Measurements from ENCODE around the gene RPL13. TPM values are rescaled to one million over a fixed set of nuclear protein-coding genes. Genes with fewer than 3 reads are reported as not detected.

The RPL13 gene
- total RNA-seq, 4 donors from 2014 or later, result 3,190 to 3,814 (median 3,321) TPM

- Histone ChIP-seq H3K4me1 (peaks cover 0 to 13% (median 7%) of the 10 kb centered on the region in 4 donors), H3K4me3 (no peak overlapping the region), H3K9me3 (no peaks in the 10 kb centered on the region), H3K27ac (no peak overlapping the region), H3K36me3 (no peaks in the 10 kb centered on the region), H3K27me3 (peaks cover 83% of the 10 kb centered on the region)
- WGBS, 2 donors (ENCODE audit: low coverage in 1 of 2), result 81% methylated on average over 20 of the region's 20 CpGs; no CpG with 5 or more reads in 1 of the 2 donors
- in situ Hi-C loops (cut with MboI; ENCODE audit: low pct_ligation_motif_present in 1 of 4, low pct_unique_long_range_greater_than_20kb in 1 of 4, low sequenced_read_pairs in 3 of 4), result no loop called here
- intact Hi-C loops (cut with DNase I; ENCODE audit: low total_unique reads), result no loop called here
- TF ChIP-seq EP300 (IDR thresholded peaks at IDR 0.05; ENCODE audit: low read depth), result no peak
- no peak for DNase-seq
Observed at GRCh38 chr16:89612415-89613166, 52.1 kb downstream of the RPL13 start.

GRCh38 chr16:89613231-89613953 lies 52.9 kb downstream of the RPL13 start, which contains the start of gene DPEP1:
DPEP1 (plus strand) TSS chr16:89613642; CDS start chr16:89630411, 16,769 bp downstream.
- DNase-seq, result no peak
- in situ Hi-C loops (cut with MboI; ENCODE audit: low pct_ligation_motif_present in 1 of 4, low pct_unique_long_range_greater_than_20kb in 1 of 4, low sequenced_read_pairs in 3 of 4), result no loop called here
- H3K4me1 ChIP-seq, result peaks cover 0 to 7% (median 4%) of the 10 kb centered on the region in 4 donors
- no peak within 1 kb of the TSS for H3K27ac ChIP-seq
- WGBS, 2 donors (ENCODE audit: low coverage in 1 of 2), result 38 to 59% methylated on average over 2 to 19 of the region's 19 CpGs
- no peak within 1 kb of the TSS for H3K4me3 ChIP-seq
- TF ChIP-seq POLR2A (IDR thresholded peaks at IDR 0.05) (no peak), POLR2AphosphoS5 (IDR thresholded peaks at IDR 0.05) (no peak), EP300 (IDR thresholded peaks at IDR 0.05; ENCODE audit: low read depth) (no peak), CTCF (IDR thresholded peaks at IDR 0.05) (no peak)
- intact Hi-C loops (cut with DNase I; ENCODE audit: low total_unique reads), result no loop called here
- H3K9me3 ChIP-seq, result no peaks in the 10 kb centered on the region
- peaks cover 84% of the 10 kb centered on the region for H3K27me3 ChIP-seq
- no peaks in the 10 kb centered on the region for H3K36me3 ChIP-seq

DNA sequence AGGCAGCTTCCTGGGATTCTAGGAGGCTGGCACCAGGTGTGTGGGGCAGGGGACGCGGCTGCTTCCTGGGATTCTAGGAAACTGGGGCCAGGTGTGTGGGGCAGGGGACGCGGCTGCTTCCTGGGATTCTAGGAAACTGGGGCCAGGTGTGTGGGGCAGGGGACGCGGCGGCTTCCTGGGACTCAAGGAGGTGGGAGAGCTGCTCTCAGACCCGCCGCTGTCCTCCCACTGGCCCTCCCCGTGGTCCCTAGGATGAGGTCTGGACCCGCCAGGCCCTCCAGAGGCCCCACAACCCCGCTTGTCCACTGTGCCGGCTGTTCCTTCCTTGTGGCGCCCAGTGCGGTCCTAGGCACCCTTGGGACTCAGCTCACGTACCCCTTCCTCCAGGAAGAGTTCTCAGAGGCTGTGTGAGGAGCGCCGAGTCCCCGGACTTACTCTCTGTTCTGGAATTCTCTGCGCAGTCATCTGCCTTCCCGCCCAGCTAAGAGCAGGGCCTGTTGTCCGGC lies 53.5 kb downstream of the RPL13 start:
- no peak for DNase-seq

More for the DNA sequence above, 53.5 kb downstream of the RPL13 start:
- Histone ChIP-seq H3K9me3 (no peaks in the 10 kb centered on the region), H3K4me3 (no peak overlapping the region), H3K36me3 (no peaks in the 10 kb centered on the region), H3K27ac (no peak overlapping the region), H3K4me1 (peaks cover 0 to 3% (median under 1%) of the 10 kb centered on the region in 4 donors), H3K27me3 (peaks cover 80% of the 10 kb centered on the region)
- no peak for TF ChIP-seq POLR2AphosphoS5 (IDR thresholded peaks at IDR 0.05)
- no peak for TF ChIP-seq CTCF (IDR thresholded peaks at IDR 0.05)
- no peak for TF ChIP-seq POLR2A (IDR thresholded peaks at IDR 0.05)
- TF ChIP-seq EP300 (IDR thresholded peaks at IDR 0.05; ENCODE audit: low read depth), result no peak
- in situ Hi-C loops (cut with MboI; ENCODE audit: low pct_ligation_motif_present in 1 of 4, low pct_unique_long_range_greater_than_20kb in 1 of 4, low sequenced_read_pairs in 3 of 4) (no loop called here), intact Hi-C loops (cut with DNase I; ENCODE audit: low total_unique reads) (no loop called here)
- WGBS, 2 donors (ENCODE audit: low coverage in 1 of 2), result 92% methylated on average over 21 of the region's 22 CpGs; no CpG with 5 or more reads in 1 of the 2 donors

Small RNAs within 50 kb of the gene (small RNA-seq; reads per million reads assigned to genes)
- gene SNORD68, result 0 reads per million in 4 donors

Other genes with a start within 250 kb of the RPL13 start
- gene ANKRD11, start 70.1 kb upstream of the RPL13 start, total RNA-seq, result 100 to 1,000 TPM; 109 to 281 (median 142) TPM
- gene SPG7, start 52.3 kb upstream of the RPL13 start, total RNA-seq, result 100 to 1,000 TPM; 168 to 408 (median 285) TPM
- 1 to 10 TPM in 1 of 4 donors, under 1 TPM in 2, not detected in 1; 0.41 to 5.0 (median 0.79) TPM for gene CPNE7, start 15.1 kb downstream of the RPL13 start, total RNA-seq
- 1 to 10 TPM in 3 of 4 donors, not detected in 1; 1.3 to 4.0 (median 1.4) TPM for gene DPEP1, start 53.0 kb downstream of the RPL13 start, total RNA-seq
- gene CHMP1A, start 97.0 kb downstream of the RPL13 start, total RNA-seq, result 100 to 1,000 TPM; 131 to 184 (median 144) TPM
- 10 to 100 TPM in 1 of 4 donors, 1 to 10 TPM in 3; 4.4 to 10.1 (median 7.4) TPM for gene SPATA33, start 97.2 kb downstream of the RPL13 start, total RNA-seq
- 100 to 1,000 TPM in 1 of 4 donors, 10 to 100 TPM in 3; 69.6 to 304 (median 74.2) TPM for gene CDK10, start 126.0 kb downstream of the RPL13 start, total RNA-seq
- 10 to 100 TPM; 30.8 to 83.0 (median 60.6) TPM for gene SPATA2L, start 141.0 kb downstream of the RPL13 start, total RNA-seq
- gene VPS9D1, start 160.2 kb downstream of the RPL13 start, total RNA-seq, result 10 to 100 TPM; 13.1 to 54.6 (median 18.8) TPM
- gene ZNF276, start 160.9 kb downstream of the RPL13 start, total RNA-seq, result 100 to 1,000 TPM in 2 of 4 donors, 10 to 100 TPM in 2; 43.4 to 265 (median 145) TPM